ENCODE results near the gene A4GALT. TPM values are rescaled to one million over a fixed set of nuclear protein-coding genes. Genes with fewer than 3 reads are reported as not detected.

The A4GALT gene
- total and polyA plus RNA-seq, 11 donors, result 30.7 to 230 (median 67.2) TPM

DNA sequence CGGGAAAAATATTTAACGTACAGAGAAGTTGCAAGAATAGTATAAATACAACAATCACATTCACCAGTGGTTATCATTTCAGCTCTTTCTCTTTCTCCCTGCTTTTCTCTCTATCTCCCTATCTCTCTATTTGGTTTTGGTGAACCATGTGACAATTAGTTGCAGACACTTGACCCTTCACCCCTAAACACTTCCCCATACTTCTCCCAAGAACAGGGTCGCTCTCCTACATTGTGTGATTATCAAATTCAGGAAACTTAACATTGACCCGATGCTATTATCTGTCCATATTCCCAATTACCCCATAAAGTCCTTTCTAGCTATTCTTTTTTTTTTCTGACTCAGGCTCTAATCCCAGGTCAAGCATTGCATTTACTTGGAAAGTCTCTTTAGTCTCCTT lies 66.7 kb downstream of the A4GALT start:
- peaks cover 0 to 7% (median 0%) of the 10 kb centered on the region in 12 donors for H3K4me1 ChIP-seq
- H3K27me3 ChIP-seq, result no peaks in the 10 kb centered on the region
- ATAC-seq, result no peak
- no peaks in the 10 kb centered on the region for H3K36me3 ChIP-seq
- DNase-seq, result no peak
- 90 to 93% (median 92%) methylated on average over 4 of the region's 4 CpGs for WGBS, 4 donors
- intact Hi-C loops (cut with DNase I), result loop anchor here in 1 of 10 donors (10.0 kb wide), 1 partner anchor 161 kb away; no protein-coding TSS in a partner anchor
- no peak overlapping the region for H3K27ac ChIP-seq
- no peaks in the 10 kb centered on the region for H3K9me3 ChIP-seq
- TF ChIP-seq POLR2A (IDR thresholded peaks at IDR 0.05), result no peak
- TF ChIP-seq, protein P1, sequence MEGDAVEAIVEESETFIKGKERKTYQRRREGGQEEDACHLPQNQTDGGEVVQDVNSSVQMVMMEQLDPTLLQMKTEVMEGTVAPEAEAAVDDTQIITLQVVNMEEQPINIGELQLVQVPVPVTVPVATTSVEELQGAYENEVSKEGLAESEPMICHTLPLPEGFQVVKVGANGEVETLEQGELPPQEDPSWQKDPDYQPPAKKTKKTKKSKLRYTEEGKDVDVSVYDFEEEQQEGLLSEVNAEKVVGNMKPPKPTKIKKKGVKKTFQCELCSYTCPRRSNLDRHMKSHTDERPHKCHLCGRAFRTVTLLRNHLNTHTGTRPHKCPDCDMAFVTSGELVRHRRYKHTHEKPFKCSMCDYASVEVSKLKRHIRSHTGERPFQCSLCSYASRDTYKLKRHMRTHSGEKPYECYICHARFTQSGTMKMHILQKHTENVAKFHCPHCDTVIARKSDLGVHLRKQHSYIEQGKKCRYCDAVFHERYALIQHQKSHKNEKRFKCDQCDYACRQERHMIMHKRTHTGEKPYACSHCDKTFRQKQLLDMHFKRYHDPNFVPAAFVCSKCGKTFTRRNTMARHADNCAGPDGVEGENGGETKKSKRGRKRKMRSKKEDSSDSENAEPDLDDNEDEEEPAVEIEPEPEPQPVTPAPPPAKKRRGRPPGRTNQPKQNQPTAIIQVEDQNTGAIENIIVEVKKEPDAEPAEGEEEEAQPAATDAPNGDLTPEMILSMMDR (IDR thresholded peaks at IDR 0.05), result no peak
- H3K4me3 ChIP-seq, result no peak overlapping the region

DNA sequence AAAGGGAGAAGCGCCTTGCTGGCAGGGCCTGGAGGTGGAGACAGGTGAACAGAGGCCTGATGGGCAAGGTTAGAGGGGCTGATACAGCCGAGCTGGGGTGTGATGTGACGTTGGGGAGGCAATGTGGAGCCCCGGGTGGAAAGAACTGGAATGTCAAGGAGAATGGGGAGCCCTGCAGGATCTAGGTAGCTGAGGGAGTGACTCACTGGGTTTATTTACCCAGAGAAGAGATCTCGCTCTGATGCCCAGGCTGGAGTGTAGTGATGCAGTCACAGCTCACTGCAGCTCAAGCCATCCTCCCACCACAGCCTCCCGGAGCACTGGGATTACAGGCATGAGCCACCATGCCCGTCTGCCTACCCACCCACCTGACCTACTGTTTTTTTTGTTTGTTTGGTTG lies 69.5 kb downstream of the A4GALT start:
- DNase-seq (no peak), ATAC-seq (no peak)
- Histone ChIP-seq H3K27me3 (no peaks in the 10 kb centered on the region), H3K4me1 (peaks cover 5 to 32% (median 24%) of the 10 kb centered on the region in 12 donors), H3K27ac (no peak overlapping the region), H3K9me3 (no peaks in the 10 kb centered on the region), H3K36me3 (no peaks in the 10 kb centered on the region), H3K4me3 (no peak overlapping the region)
- intact Hi-C loops (cut with DNase I), result loop anchor here in 1 of 10 donors (10.0 kb wide), 1 partner anchor 164 kb away; no protein-coding TSS in a partner anchor
- WGBS, 4 donors, result 83 to 90% (median 86%) methylated on average over 7 of the region's 7 CpGs
- no peak for TF ChIP-seq POLR2A (IDR thresholded peaks at IDR 0.05)
- TF ChIP-seq, protein P1 (IDR thresholded peaks at IDR 0.05), result no peak

- peak in 1 of 2 donors; percentile 54 for TF ChIP-seq POLR2A (IDR thresholded peaks at IDR 0.05)
- TF ChIP-seq, protein P1 (IDR thresholded peaks at IDR 0.05), result peak in 3 of 12 donors; percentile 6 to 39 (median 25)
- H3K4me1 ChIP-seq, result peaks cover 19 to 48% (median 41%) of the 10 kb centered on the region in 12 donors
- ATAC-seq (peak; percentile 12 to 76 (median 70)), DNase-seq (peak; percentile 88 to 93 (median 91))
- WGBS, 4 donors, result 8 to 41% (median 16%) methylated on average over 15 to 81 of the region's 81 CpGs
- H3K36me3 ChIP-seq, result no peaks in the 10 kb centered on the region
- H3K27ac ChIP-seq, result peak within 1 kb of the TSS; percentile 90 to 97 (median 96)
- no peaks in the 10 kb centered on the region for H3K27me3 ChIP-seq
- H3K9me3 ChIP-seq, result no peaks in the 10 kb centered on the region
- H3K4me3 ChIP-seq, result peak within 1 kb of the TSS; percentile 69 to 99 (median 94)
- intact Hi-C loops (cut with DNase I), result loop anchor here in 3 of 10 donors (2.0 to 10.0 kb wide), 4 partner anchors 35 to 208 kb away; partner anchors contain the start of genes ARFGAP3 (in 1 of the 3) and POLDIP3 (in 1 of the 3)
Measured at GRCh38 chr22:42649246-42650099, 71.2 kb downstream of the A4GALT start, which contains the start of gene CYB5R3. Gene CYB5R3, minus strand, starts transcription at chr22:42649392. Its CDS starts 77 bp downstream, at chr22:42649315.

All from heart left ventricle (tissue), 16 donors.